Fibroblast of gingiva (primary cell): ENCODE measurements around the gene DIP2A.

Experiments
- DNase-seq: peaks from one replicate; pipeline ENCODE4 v3.0.0-alpha.2; 2011; ENCODE audit warnings: low read depth

Gene DIP2A, protein sequence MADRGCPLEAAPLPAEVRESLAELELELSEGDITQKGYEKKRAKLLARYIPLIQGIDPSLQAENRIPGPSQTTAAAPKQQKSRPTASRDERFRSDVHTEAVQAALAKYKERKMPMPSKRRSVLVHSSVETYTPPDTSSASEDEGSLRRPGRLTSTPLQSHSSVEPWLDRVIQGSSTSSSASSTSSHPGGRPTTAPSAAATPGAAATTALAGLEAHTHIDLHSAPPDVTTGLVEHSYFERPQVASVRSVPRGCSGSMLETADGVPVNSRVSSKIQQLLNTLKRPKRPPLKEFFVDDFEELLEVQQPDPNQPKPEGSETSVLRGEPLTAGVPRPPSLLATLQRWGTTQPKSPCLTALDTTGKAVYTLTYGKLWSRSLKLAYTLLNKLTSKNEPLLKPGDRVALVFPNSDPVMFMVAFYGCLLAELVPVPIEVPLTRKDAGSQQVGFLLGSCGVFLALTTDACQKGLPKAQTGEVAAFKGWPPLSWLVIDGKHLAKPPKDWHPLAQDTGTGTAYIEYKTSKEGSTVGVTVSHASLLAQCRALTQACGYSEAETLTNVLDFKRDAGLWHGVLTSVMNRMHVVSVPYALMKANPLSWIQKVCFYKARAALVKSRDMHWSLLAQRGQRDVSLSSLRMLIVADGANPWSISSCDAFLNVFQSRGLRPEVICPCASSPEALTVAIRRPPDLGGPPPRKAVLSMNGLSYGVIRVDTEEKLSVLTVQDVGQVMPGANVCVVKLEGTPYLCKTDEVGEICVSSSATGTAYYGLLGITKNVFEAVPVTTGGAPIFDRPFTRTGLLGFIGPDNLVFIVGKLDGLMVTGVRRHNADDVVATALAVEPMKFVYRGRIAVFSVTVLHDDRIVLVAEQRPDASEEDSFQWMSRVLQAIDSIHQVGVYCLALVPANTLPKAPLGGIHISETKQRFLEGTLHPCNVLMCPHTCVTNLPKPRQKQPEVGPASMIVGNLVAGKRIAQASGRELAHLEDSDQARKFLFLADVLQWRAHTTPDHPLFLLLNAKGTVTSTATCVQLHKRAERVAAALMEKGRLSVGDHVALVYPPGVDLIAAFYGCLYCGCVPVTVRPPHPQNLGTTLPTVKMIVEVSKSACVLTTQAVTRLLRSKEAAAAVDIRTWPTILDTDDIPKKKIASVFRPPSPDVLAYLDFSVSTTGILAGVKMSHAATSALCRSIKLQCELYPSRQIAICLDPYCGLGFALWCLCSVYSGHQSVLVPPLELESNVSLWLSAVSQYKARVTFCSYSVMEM (N-terminal part only)

DNA sequence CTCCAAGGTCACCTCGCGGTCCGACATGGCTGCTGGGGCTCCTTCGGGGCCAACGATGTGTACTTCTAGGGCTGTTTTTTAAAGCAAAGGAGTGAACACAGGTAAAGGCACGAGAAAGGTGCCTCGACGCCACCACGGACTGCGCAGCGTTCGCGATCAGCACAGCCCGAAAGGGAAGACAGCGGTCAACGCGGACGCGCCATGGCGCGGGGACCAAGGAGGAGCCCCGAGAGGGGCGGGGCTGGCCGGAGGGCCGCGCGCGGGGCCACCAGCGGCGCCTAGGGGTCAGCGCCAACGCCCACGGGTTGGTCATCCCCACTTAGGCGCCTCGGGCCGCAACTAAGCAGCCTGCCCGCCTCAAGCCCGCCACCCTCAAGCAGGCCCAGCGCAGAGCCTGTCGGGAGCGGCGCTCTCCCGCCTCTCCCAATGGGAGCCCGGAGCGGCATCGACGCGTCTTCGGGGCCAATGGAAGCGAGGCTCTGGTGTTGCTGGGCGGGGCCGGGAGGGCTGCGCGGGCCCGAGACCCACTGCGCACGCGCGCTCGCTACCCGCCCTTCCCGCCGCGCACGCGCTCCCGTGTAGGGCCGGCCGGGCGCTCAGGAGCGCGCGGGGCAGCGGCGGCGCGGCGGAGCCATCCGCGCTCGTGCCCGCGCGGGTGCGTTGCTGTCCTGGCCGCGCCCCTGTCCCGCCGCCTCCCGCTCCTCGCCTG is at the start of gene DIP2A:
DIP2A (plus strand) TSS at position 577 of the 709 bp plus-strand sequence. CDS start 241 bp downstream, outside the sequence.
- peak; percentile 97 for DNase-seq

- no peak for DNase-seq
These were observed 48.9 kb upstream of the DIP2A start for GRCh38 chr21:46409641-46410406.

DNA sequence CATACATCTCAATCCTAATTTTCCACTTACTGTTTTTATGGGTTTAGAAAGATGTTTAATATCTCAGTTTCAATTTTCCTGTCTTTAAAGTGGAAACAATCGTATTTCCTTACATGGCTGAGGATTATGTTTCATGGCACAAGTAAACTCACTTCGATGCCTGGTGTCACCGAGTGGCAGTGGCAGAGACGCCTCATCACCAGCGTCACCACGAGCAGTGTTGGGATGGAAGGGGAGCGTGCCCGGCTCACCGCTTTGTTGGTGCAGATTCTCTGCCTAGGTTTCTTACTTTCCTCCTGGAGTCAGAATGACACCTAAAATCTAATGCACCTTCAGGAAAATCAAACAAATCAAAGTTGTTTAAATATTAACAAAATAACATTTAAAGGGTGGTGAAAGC is 48.2 kb upstream of the DIP2A start:
- DNase-seq: no peak

GRCh38 chr21:46411236-46411635 is 47.5 kb upstream of the DIP2A start:
- DNase-seq: no peak

DNA sequence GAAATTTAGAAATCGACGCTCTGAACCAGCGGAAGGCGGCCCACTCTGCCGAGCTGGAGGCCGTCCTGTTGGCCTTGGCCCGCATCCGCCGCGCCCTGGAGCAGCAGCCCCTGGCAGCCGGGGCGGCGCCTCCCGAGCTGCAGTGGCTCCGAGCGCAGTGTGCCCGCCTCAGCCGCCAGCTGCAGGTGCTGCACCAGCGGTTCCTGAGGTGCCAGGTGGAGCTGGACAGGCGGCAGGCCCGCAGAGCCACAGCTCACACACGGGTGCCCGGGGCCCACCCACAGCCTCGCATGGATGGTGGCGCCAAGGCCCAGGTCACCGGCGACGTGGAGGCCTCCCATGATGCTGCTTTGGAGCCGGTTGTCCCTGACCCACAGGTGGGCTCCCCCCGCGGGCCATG is 47.0 kb upstream of the DIP2A start:
- no peak for DNase-seq

DNA sequence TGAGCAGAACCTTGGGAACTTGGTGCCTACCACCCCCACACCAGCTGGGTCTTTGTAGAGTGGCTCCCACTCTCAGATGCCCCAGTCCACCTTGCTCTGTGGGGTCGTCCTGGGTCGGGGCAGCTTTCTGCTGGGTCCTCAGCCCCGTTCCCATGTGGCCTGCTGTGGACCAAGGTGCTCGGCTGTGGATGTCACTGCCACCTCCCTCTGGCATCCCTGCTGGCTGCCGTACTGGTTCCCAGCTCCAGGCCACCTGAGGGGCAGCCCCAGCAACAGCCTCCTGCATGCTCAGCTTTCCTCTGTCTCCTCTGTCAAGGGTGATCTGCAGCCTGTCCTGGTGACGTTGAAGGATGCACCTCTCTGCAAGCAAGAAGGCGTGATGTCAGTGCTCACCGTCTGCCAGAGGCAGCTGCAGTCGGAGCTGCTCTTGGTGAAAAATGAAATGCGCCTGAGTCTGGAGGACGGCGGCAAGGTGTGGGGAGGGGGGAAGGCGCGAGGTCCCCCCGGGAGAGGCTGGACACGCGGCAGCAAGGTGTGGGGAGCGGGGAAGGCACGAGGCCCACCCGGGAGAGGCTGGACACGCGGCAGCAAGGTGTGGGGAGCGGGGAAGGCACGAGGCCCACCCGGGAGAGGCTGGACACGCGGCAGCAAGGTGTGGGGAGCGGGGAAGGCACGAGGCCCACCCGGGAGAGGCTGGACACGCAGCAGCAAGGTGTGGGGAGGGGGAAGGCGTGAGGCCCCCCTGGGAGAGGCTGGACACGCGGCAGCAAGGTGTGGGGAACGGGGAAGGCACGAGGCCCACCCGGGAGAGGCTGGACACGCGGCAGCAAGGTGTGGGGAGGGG is 45.9 kb upstream of the DIP2A start:
- no peak for DNase-seq

GRCh38 chr21:46413365-46413696 is 45.4 kb upstream of the DIP2A start:
- DNase-seq: no peak

- no peak for DNase-seq
These were observed 43.8 kb upstream of the DIP2A start for GRCh38 chr21:46414965-46415275.

DNA sequence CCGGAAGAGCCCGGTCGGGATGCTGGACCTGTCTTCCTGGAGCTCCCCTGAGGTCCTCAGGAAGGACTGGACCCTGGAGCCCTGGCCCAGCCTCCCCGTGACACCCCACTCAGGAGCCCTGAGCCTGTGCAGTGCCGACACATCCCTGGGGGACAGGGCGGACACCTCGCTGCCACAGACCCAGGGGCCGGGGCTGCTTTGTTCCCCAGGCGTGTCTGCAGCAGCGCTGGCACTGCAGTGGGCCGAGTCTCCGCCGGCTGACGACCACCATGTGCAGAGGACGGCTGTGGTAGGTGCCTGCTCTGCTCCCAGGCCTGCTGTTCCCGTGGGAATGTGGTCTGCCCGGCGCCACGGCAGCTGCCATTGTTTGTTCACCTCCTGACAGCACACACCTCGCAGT is 42.1 kb upstream of the DIP2A start:
- no peak for DNase-seq

- DNase-seq: no peak
These were observed 40.3 kb upstream of the DIP2A start for GRCh38 chr21:46418265-46418946.

- no peak for DNase-seq
These were observed 38.2 kb upstream of the DIP2A start for GRCh38 chr21:46420241-46421190.

- no peak for DNase-seq
These were observed 37.4 kb upstream of the DIP2A start for GRCh38 chr21:46421191-46421750.

GRCh38 chr21:46421756-46422555 is 36.7 kb upstream of the DIP2A start:
- DNase-seq: no peak

GRCh38 chr21:46422636-46423241 is 36.0 kb upstream of the DIP2A start:
- DNase-seq: no peak

GRCh38 chr21:46423546-46424038 is 35.1 kb upstream of the DIP2A start:
- no peak for DNase-seq

DNA sequence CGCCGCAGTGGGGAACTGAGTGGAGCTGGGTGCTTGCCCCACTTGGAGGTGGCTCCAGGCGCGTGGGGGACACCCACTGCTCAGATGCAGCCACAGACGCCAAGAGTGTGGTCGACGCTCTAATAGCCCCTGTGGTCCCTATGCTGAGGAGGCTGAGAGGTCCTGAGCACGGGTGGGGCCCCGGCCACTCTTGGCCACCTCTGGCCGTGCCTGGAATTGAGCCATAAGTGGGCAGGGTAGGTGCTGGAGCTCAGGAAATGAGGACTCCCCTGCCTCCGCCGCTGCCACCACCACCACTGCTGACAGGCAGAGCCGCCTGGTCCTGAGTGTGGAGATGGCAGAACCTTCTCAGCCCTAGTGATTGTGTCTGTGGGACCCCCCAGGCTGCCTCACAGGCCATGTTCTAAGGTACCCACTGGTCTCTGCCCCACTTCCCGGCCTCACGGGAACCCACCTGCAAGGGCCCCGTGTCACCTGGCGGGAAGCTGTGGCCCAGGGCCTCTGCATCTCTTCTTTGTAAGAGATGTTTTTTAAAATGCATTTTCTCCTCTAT is 34.6 kb upstream of the DIP2A start:
- no peak for DNase-seq
